Activated T-cell treated with anti-CD3 and anti-CD28 coated beads, Interleukin-2, amount 50 U/mL, for 72 hours (primary cell): ENCODE measurements around the gene CDK5RAP1. TPM values are rescaled to one million over a fixed set of nuclear protein-coding genes. Genes with fewer than 3 reads are reported as not detected.
"Not testable (repeated sequence)": the region's sequence is repeated elsewhere in the genome, so short reads cannot be mapped to it uniquely, and the experiment has no call there.

ENCODE experiments used
- ATAC-seq, 2 donors: fragments of 150-1000 bp; cut with Tn5 transposase; replicated peaks in 1 of 2; 2 replicates each; pipeline ENCODE4 v1.10.0; 2021; ENCODE audit warnings: moderate library complexity in 2 of 2, mild to moderate bottlenecking in 1 of 2
- DNase-seq, 2 donors: peaks; one replicate each; pipeline ENCODE4 v3.0.0; 2021 to 2022; ENCODE audit warnings: mixed read lengths in 1 of 2
- H3K27ac Mint-ChIP-seq: one replicate; pipeline ENCODE4 v1.8.0; 2022; ENCODE audit warnings: mild to moderate bottlenecking, moderate library complexity, mixed read lengths
- H3K27me3 Mint-ChIP-seq: one replicate; pipeline ENCODE4 v1.8.0; 2022; ENCODE audit warnings: low read depth, mixed read lengths
- H3K36me3 Mint-ChIP-seq, 2 donors: one replicate each; pipeline ENCODE4 v1.8.0; 2022; ENCODE audit warnings: mixed read lengths in 2 of 2, mild to moderate bottlenecking in 1 of 2; ENCODE audit not compliant: insufficient read depth in 2 of 2
- H3K4me1 Mint-ChIP-seq: one replicate; pipeline ENCODE4 v1.8.0; 2022; ENCODE audit warnings: low read depth, mixed read lengths
- H3K4me3 Mint-ChIP-seq, 2 donors: one replicate each; pipeline ENCODE4 v1.8.0; 2022; ENCODE audit warnings: mild to moderate bottlenecking in 2 of 2, mixed read lengths in 2 of 2, moderate library complexity in 2 of 2
- H3K9me3 Mint-ChIP-seq, 2 donors: one replicate each; pipeline ENCODE4 v1.8.0; 2022; ENCODE audit warnings: mixed read lengths in 2 of 2
- total RNA-seq, 2 donors: library from RNA; stranded (reverse); gene quantifications; one replicate each; pipeline ENCODE4 v1.2.3, GENCODE V29; 2022

CDK5RAP1 gene
- total RNA-seq, 2 donors from 2014 or later, result 43.0 to 64.2 TPM

DNA sequence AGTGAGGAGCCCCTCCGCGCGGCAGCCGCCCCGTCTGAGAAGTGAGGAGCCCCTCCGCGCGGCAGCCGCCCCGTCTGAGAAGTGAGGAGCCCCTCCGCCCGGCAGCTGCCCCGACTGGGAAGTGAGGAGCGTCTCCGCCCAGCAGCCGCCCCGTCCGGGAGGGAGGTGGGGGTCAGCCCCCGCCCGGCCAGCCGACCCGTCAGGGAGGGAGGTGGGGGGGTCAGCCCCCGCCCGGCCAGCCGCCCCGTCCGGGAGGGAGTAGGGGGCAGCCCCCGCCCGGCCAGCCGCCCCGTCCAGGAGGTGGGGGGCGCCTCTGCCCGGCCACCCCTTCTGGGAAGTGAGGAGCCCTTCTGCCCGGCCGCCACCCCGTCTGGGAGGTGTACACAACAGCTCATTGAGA lies 12.0 kb downstream of the CDK5RAP1 start:
- not testable (repeated sequence) for DNase-seq, H3K4me1 Mint-ChIP-seq, H3K9me3 Mint-ChIP-seq, H3K27ac Mint-ChIP-seq, H3K4me3 Mint-ChIP-seq, H3K27me3 Mint-ChIP-seq, ATAC-seq
- peaks cover 0 to 31% of the 10 kb centered on the region in 2 donors for H3K36me3 Mint-ChIP-seq

- Mint-ChIP-seq H3K36me3 (peaks cover 0 to 30% of the 10 kb centered on the region in 2 donors), H3K4me3 (no peak overlapping the region), H3K27ac (no peak overlapping the region), H3K4me1 (no peaks in the 10 kb centered on the region), H3K27me3 (no peaks in the 10 kb centered on the region), H3K9me3 (no peaks in the 10 kb centered on the region)
- ATAC-seq (no peak), DNase-seq (no peak)
Measured at GRCh38 chr20:33388268-33388667, 13.1 kb downstream of the CDK5RAP1 start.

- Mint-ChIP-seq H3K9me3 (no peaks in the 10 kb centered on the region), H3K27me3 (no peaks in the 10 kb centered on the region), H3K4me1 (no peaks in the 10 kb centered on the region), H3K4me3 (no peak overlapping the region), H3K27ac (no peak overlapping the region), H3K36me3 (peaks cover 0 to 26% of the 10 kb centered on the region in 2 donors)
- DNase-seq (no peak), ATAC-seq (no peak)
Measured at GRCh38 chr20:33387177-33387576, 14.1 kb downstream of the CDK5RAP1 start.

DNA sequence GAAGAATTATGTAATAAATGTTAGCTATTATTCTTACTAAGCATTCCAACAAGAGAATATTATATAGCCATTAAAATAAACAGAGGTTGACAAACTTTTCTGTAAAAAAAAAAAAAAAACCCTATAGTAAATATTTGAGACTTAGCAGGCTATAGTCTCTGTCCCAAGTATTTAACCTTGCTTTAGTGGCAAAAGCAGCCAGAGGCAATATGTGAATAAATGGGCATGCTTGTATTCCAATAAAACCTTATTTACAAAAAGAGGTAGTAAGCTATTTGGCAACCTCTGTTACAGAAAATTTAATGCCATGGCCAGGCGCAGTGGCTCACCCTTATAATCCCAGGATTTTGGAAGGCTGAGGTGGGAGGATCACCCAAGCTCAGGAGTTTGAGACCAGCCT lies 14.6 kb downstream of the CDK5RAP1 start:
- peaks cover 0 to 22% of the 10 kb centered on the region in 2 donors for H3K36me3 Mint-ChIP-seq
- DNase-seq (no peak), ATAC-seq (no peak)
- no peaks in the 10 kb centered on the region for H3K27me3 Mint-ChIP-seq
- no peaks in the 10 kb centered on the region for H3K9me3 Mint-ChIP-seq
- H3K27ac Mint-ChIP-seq, result peak overlapping the region; percentile 63
- no peak overlapping the region for H3K4me3 Mint-ChIP-seq
- H3K4me1 Mint-ChIP-seq, result no peaks in the 10 kb centered on the region

DNA sequence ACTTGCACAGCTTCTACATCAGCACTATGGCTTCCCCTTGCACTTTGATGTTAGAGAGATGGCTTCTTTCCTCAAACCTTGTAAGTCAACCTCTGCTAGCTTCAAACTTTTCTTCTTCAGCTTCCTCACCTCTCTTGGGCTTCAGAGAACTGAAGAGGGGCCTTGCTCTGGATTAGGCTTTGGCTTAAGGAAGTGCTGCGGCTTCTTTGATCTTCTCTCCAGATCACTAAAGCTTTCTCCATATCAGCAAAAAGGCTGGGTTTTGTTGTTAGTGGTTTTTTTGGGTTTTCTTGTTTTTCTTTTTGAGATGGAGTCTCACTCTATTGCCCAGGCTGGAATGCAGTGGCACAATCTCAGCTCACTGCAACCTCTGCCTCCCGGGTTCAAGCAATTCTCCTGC lies 24.0 kb downstream of the CDK5RAP1 start:
- H3K4me1 Mint-ChIP-seq, result peaks cover 23% of the 10 kb centered on the region
- peak overlapping the region; percentile 58 for H3K27ac Mint-ChIP-seq
- H3K36me3 Mint-ChIP-seq, result peaks cover 7 to 16% of the 10 kb centered on the region in 2 donors
- DNase-seq, result no peak
- H3K9me3 Mint-ChIP-seq, result no peaks in the 10 kb centered on the region
- ATAC-seq, result peak in 1 of 2 donors; percentile 17
- no peaks in the 10 kb centered on the region for H3K27me3 Mint-ChIP-seq
- no peak overlapping the region for H3K4me3 Mint-ChIP-seq

GRCh38 chr20:33373735-33374605 lies 27.3 kb downstream of the CDK5RAP1 start:
- H3K9me3 Mint-ChIP-seq, result no peaks in the 10 kb centered on the region
- no peak overlapping the region for H3K27ac Mint-ChIP-seq
- no peaks in the 10 kb centered on the region for H3K27me3 Mint-ChIP-seq
- H3K4me3 Mint-ChIP-seq, result no peak overlapping the region
- ATAC-seq (no peak), DNase-seq (no peak)
- peaks cover 38% of the 10 kb centered on the region for H3K4me1 Mint-ChIP-seq
- peaks cover 13 to 17% of the 10 kb centered on the region in 2 donors for H3K36me3 Mint-ChIP-seq

DNA sequence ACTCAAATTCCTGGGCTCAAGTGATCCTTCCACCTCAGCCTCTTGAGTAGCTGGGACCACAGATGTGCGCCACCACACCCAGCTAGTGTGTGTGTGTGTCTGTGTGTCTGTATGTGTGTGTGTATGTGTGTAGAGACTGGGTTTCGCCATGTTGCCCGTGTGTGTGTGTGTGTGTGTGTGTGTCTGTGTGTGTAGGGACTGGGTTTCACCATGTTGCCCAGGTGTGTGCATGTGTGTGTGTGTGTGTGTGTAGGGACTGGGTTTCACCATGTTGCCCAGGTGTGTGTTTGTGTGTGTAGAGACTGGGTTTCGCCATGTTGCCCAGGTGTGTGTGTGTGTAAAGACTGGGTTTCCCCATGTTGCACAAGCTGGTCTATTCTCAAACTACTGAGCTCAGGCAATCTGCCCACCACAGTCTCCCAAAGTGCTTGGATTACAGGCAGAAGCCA lies 28.3 kb downstream of the CDK5RAP1 start:
- Mint-ChIP-seq H3K36me3 (peaks cover 10 to 12% of the 10 kb centered on the region in 2 donors), H3K9me3 (no peaks in the 10 kb centered on the region), H3K27ac (peak overlapping the region; percentile 21), H3K4me3 (no peak overlapping the region), H3K27me3 (no peaks in the 10 kb centered on the region), H3K4me1 (peaks cover 30% of the 10 kb centered on the region)
- ATAC-seq, result no peak
- no peak for DNase-seq

- Mint-ChIP-seq H3K4me3 (peak overlapping the region in 1 of 2 donors; percentile 56), H3K4me1 (peaks cover 24% of the 10 kb centered on the region), H3K27me3 (no peaks in the 10 kb centered on the region), H3K27ac (peak overlapping the region; percentile 55), H3K36me3 (peaks cover 10 to 13% of the 10 kb centered on the region in 2 donors), H3K9me3 (no peaks in the 10 kb centered on the region)
- ATAC-seq, result peak; percentile 63 to 78
- DNase-seq, result peak; percentile 27 to 42
Measured at GRCh38 chr20:33370291-33370690, 31.0 kb downstream of the CDK5RAP1 start.

DNA sequence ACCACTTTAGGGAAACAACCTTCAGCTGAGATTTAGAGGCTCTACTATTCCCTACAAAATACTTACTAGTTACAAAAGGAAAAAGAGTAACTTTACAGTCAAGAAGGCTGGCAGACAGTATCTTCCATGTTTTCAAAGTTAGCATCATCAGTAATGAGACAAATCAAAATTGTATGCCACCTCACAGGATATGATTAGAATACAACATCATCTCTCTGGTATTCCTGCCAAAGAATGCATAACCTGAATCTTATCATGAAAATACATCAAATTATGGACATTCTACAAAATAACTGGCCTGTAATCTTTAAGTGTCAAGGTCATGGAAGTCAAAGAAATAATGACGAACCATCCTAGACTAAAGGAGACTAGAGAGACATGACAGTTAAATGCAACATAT lies 38.4 kb downstream of the CDK5RAP1 start:
- H3K4me3 Mint-ChIP-seq, result no peak overlapping the region
- DNase-seq (no peak), ATAC-seq (no peak)
- H3K4me1 Mint-ChIP-seq, result no peaks in the 10 kb centered on the region
- H3K27ac Mint-ChIP-seq, result no peak overlapping the region
- H3K36me3 Mint-ChIP-seq, result peaks cover 2 to 20% of the 10 kb centered on the region in 2 donors
- H3K9me3 Mint-ChIP-seq, result no peaks in the 10 kb centered on the region
- no peaks in the 10 kb centered on the region for H3K27me3 Mint-ChIP-seq

DNA sequence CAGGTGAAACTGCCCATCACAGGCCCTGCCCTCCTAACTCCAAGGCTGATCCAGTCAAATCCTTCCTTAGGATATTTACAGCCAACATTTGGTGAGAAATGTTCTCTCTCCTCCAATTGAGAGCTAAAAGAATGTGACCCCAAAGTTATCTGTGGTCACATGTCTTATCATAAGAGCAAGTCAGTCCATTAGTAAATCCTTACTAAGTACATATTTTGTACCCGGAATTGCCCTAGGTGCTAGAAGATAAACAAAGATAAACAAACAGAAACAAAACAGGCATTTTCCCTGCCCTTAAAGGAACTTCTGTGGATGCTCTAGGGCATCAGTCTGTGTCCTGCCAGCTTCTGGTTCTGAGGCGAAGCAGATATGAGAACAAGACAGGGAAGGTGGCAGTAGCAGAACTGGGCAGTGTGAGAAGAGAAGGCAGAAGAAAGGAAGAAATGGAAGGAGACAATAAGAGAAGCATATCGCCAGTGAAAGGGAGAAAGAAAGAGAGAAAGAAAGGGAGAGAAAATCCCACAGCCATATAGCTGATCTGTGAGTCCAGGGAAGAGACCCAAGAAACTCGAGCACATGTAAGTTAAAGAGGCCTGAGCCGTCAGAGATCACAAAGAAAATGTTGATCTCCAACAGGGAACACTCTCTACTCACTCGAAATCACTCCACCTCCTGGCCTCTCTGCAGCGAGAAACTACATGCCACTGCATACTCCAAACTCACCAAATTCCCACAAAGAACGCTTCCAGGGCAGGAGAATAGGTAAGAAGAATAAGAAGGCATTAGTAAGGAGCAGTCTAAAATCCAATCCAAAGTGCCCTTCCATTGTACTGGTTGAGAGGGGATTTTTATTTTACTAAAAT lies 41.7 kb downstream of the CDK5RAP1 start:
- no peak overlapping the region for H3K4me3 Mint-ChIP-seq
- no peak for ATAC-seq
- DNase-seq, result no peak
- peaks cover 2 to 15% of the 10 kb centered on the region in 2 donors for H3K36me3 Mint-ChIP-seq
- no peaks in the 10 kb centered on the region for H3K9me3 Mint-ChIP-seq
- no peaks in the 10 kb centered on the region for H3K27me3 Mint-ChIP-seq
- no peaks in the 10 kb centered on the region for H3K4me1 Mint-ChIP-seq
- no peak overlapping the region for H3K27ac Mint-ChIP-seq

- H3K27ac Mint-ChIP-seq, result no peak overlapping the region
- no peaks in the 10 kb centered on the region for H3K27me3 Mint-ChIP-seq
- no peak overlapping the region for H3K4me3 Mint-ChIP-seq
- H3K4me1 Mint-ChIP-seq, result peaks cover 7% of the 10 kb centered on the region
- ATAC-seq (no peak), DNase-seq (no peak)
- H3K36me3 Mint-ChIP-seq, result peaks cover 0 to 3% of the 10 kb centered on the region in 2 donors
- H3K9me3 Mint-ChIP-seq, result no peaks in the 10 kb centered on the region
Measured at GRCh38 chr20:33353013-33353402, 48.3 kb downstream of the CDK5RAP1 start.

DNA sequence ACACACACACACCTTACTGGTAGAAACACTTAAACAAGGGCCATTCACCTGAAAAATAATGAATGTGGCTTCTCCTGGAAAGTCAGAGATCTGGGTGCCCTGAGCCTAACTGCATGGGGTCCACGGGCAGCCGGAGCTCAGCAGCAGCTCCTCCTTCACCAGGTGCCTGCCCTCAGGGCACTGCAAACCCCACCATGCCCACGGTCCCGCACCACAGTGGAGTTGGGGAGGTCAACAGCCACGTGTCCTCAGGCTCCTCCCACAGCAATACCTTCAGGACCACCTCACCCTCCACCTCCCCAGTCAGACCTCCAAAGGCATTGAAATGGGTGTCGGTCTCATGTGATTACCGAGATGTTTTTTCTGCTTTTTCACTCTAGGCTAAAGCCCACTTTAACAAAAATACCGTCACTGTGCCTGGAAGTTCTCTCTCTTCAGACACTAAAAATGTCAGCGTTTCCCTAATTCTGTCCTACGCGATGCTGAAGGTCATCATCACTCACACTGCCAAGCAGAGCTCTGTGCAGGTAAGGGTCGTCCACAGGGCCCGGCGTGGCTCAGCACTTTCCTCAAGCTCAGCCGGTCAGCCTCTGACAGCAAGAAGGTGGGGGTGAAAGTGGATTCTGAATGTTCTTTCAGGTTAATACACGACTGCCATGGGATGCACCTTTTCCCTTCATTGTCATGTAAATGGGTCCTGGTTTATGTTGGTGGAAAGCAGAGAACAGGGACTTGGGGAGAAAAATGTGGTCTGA lies 48.9 kb downstream of the CDK5RAP1 start:
- Mint-ChIP-seq H3K27me3 (no peaks in the 10 kb centered on the region), H3K4me1 (peaks cover 7% of the 10 kb centered on the region), H3K4me3 (no peak overlapping the region), H3K27ac (no peak overlapping the region), H3K9me3 (no peaks in the 10 kb centered on the region), H3K36me3 (peaks cover 0 to 3% of the 10 kb centered on the region in 2 donors)
- ATAC-seq (no peak), DNase-seq (no peak)
